ENCODE measurements around the gene TLE5.

- TF ChIP-seq CTCF (IDR thresholded peaks at IDR 0.05) (peak in 3 of 6 experiments; percentile 12 to 26 (median 19)), EP300 (IDR thresholded peaks at IDR 0.05) (no peak), POLR2AphosphoS5 (IDR thresholded peaks at IDR 0.05) (no peak)
Measured at GRCh38 chr19:3098141-3098514, 35.8 kb upstream of the TLE5 start.

Data from upper lobe of left lung (tissue), 4 donors.